HG03159 (cell line): Measurements from ENCODE around the gene CDO1.

Source experiments
- ATAC-seq: cut with Tn5 transposase; IDR thresholded peaks from one replicate; pipeline ENCODE4 v1.9.1; 2021; ENCODE audit warnings: mild to moderate bottlenecking, moderate library complexity; ENCODE audit not compliant: unreplicated experiment

Gene CDO1

DNA sequence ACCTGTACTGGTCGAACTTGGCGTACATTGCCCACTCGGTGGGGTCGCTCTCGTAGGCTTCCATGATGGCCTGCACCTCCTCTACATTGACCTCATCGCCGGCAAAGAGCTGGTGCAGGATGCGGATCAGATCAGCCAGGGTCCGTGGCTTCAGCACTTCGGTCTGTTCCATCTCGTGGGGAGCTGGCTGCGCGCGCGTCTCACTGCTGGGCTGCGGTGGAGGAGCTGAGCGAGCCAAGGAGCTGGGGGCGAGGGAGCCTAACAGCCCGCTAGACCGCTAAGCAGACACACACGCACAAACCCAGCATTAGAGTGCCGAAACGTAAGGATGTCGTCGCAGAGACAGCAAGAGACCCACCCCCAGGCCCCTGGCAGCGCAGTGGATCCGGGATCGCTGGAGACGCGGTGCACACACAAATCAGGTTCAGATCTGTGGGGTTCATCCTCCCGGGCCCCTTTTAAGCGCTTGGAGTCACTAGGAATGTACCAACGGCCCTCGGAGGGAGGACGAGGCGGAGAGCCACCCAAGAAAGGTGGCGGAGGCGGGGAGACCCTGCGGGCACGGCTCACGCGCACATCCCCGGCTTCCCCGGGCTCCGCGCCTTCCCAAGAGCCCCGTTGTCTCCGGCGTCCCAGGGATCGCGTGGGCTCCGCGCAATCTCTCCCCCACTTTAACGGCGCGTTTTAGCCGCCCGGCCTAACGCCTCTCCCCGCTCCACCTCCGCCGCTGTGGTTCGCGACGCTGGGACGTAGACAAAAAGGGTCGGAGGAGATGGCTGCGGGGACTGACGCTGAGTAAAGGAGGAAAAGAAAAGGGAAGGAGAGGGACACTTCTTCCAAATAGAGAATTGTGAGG is at the start of gene CDO1:
TSS of gene CDO1 (minus strand) at position 434 of the 856 bp plus-strand sequence. CDS start at position 172, 262 bp downstream.
- ATAC-seq = no peak

- ATAC-seq = no peak
Observed at GRCh38 chr5:115859378-115859777, 42.9 kb upstream of the CDO1 start.

GRCh38 chr5:115858396-115858795 is 41.9 kb upstream of the CDO1 start:
- no peak for ATAC-seq

DNA sequence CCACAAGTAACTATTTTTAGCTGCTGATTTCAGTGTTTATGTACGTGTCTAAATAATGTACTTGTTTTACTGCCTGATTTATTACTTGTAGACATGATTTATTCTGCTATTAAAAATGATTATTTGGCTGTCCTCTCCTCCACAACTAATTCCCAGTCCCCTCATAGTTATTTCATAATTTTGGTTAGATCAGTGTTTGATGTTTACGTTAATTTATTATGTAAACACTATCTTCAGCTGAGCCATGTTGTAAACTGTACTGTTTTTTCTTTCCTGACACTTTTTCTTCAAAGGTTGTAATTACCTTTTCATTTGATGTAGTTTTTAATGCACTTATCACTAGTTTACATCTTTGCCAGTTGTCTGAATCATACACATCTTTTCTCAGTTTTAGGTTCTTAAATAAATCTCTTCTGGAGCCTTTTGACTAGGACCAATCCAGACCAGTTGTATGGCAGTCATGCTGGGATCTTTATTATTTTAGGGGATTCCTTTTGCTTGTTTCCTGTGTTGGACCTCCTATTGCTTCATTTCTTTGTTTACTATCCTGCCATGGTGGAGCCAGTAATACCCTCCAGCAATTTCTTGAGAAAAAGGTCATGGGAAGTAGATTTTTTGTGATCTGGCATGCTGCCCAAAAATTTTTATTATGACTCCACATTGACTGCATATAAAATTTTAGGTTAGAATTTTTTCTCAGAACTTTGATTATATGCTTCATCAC is 41.3 kb upstream of the CDO1 start:
- ATAC-seq = no peak

DNA sequence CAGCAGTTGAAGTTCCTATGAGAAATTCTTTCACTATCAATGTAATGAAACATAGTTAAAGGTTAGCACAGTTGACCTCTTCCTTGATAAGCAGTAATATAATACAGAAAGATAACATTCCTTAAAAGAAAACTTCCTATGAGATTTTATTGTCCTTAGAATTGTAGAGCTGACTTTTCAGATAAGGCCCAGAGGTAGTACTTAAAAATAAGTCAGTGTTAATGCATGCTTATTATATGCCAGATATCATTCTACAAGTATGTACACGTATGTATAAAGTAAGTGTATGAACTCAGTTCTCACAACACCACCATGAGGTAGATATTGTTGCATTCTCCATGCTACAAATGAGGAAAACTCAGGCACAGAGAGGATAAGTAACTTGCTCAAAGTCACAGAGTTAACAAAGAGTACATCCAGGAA is 40.6 kb upstream of the CDO1 start:
- no peak for ATAC-seq

DNA sequence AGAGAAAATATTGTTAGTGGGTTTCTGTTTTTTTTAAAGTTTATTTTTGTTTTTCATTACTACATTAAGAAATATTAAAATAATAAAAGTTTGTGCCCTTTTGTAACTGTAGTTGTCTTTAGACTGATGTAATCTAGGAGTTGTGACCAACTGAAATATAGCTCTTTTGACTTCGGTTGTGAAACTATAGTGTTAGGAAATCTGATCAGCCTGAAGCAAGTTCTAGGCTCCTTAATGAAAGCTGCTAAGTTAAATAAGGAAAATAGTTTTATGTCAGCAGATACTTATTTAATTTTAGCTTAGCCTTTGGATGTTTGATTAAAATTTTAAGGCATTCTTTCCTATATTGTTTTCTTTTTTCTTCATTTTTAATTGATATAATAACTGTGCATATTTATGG is 39.5 kb upstream of the CDO1 start:
- ATAC-seq = no peak

- no peak for ATAC-seq
Observed at GRCh38 chr5:115854139-115854538, 37.7 kb upstream of the CDO1 start.

DNA sequence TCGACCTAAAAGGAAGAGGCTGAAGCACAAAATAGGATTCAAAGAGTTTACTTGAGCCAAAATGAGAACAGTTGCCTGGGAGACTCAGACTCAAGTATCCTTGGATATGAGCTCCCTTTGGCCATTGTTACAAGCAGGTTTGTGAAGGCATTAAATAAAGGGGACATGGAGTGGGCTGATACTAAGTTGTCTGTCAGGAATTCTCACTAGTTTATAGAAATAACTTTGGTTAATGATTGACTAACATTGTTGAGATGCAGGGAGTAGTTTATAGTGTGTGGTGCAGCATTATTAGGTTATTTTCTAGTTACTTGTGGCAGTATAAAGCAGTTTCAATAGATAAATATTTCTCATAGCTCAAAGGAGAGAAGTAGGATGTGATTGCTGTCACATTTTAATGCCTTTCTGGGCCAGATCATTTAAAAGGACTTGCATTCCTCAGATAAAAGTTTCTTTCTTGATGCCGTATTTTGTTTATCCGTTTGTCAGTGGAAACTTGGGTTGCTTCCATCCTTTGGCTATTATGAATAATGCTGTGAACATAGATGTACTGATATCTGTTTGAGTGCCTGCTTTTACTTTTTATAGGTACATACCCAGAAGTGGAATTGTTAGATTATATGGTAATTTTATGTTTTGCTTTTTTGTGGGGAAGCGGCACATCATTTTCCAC is 34.4 kb upstream of the CDO1 start:
- ATAC-seq = no peak

- no peak for ATAC-seq
Observed at GRCh38 chr5:115849258-115849798, 32.9 kb upstream of the CDO1 start.

DNA sequence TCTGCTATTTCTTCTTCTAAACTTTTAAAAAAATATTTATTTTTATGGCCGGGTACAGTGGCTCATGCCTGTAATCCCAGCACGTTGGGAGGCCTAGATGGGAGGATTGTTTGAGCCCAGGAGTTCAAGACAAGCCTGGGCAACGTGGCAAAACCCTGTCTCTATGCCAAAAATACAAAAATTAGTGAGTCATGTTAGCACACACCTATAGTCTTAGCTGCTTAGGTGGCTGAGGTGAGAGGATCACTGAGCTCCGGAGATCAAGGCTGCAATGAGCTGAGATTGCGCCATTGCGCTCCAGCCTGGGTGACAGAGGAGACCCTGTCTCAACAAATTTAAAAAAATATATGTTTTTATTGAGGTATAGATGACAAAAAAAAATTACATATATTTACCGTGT is 30.8 kb upstream of the CDO1 start:
- ATAC-seq = no peak

GRCh38 chr5:115844321-115844817 is 27.9 kb upstream of the CDO1 start:
- ATAC-seq = no peak

DNA sequence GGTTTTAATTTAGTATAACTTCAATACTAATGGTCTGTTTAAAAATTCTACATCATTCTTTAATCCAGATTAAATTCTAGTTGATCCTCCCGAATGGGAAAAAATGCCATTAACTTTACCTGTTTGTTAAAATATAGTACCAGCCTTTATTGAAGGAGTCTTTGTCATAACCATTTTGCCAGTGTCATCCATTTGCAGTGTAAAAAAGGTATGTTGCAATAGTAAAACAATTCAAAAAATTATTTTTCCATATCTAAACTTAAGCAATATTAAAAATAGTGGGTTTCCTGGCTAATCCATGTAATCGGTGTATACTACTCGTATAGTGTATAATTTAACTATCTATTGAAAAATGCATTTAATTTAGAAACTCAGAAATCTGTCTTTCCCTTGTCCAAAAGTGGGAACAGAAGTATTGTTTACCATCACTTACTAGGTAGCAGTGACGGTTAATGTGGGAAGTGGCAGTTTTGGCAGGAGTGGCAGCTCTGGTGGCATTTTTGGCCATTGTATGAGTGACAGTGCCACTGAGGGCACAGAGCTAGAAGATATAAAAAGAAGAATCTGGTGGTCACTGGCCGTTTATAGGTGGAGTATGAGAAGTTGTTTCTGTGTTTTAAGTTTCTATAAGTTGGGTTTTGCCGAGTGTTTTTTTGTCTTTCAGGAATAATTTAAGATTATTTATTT is 27.1 kb upstream of the CDO1 start:
- no peak for ATAC-seq

- ATAC-seq = no peak
Observed at GRCh38 chr5:115842952-115843351, 26.5 kb upstream of the CDO1 start.

DNA sequence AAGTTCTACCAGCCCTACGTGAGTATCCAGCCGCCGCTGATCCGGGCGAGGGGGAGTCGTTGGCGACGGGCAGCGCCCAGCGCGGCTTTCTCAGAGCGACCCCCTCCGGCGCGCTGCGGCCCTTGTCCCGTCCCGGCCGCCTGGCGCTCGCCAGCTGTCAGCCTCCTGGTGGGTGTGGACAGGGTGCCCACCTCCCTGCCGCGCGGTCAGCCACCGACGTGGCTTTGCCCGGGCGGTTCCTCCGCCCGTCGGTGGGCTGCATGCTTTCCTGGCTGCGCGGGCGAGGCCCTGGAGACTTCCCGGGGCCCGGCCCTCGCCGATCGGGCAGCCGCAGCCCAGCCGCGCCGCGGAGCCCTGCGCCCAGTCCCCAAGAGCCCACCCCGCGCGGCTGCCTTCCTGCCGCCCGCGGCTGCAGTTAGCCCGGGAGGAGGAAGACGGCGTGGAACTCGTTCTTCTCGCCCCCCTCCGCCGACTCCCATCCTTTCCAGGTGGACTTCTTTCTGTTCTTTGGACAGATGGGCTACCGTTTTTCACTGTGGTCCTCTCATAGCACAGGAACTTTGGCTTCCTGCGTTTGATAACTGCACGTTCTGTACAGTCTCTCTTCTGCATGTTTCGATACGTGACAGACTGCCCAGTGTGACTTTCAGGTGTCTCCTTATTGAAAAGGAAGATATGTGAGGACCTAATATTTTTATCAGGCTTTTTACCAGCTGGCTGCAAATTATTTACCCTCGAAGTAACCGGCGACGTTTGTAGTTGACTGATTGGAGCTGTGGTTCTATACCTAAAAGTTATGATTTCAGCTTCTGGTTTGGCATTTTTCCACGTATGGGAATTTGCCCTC is 25.9 kb upstream of the CDO1 start:
- peak; percentile 30 for ATAC-seq

GRCh38 chr5:115841382-115842088 is 25.1 kb upstream of the CDO1 start, which contains the start of the genes AP3S1 and ATG12:
AP3S1 (plus strand) TSS chr5:115841935; CDS start chr5:115842038, 103 bp downstream.
ATG12 (minus strand) TSS chr5:115841565; CDS start chr5:115841552, 13 bp downstream.
- peak; percentile 85 for ATAC-seq

GRCh38 chr5:115840873-115841272 is 24.4 kb upstream of the CDO1 start:
- no peak for ATAC-seq

GRCh38 chr5:115838885-115839518 is 22.5 kb upstream of the CDO1 start:
- no peak for ATAC-seq

DNA sequence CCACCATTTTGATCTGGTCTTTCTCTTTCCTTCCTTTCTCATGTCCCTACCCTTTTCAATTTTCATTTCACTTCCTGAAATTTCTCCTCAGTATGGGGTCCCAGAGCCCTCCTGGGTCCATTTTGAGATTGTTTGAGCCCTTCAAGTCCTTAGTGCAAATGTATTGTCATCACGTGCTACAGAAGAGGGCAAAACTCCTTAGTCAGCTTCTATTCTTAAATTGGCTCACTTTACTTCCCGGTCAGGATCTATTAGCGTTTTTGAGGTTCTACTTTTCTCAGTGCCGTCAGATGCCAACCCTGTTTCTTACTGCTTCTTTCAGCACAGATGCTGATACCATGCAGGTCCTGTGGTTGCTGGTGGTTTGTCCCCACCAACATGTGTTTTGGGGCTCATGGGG is 19.0 kb upstream of the CDO1 start:
- ATAC-seq = no peak
